ENCODE results near the gene RPL32.

DNA sequence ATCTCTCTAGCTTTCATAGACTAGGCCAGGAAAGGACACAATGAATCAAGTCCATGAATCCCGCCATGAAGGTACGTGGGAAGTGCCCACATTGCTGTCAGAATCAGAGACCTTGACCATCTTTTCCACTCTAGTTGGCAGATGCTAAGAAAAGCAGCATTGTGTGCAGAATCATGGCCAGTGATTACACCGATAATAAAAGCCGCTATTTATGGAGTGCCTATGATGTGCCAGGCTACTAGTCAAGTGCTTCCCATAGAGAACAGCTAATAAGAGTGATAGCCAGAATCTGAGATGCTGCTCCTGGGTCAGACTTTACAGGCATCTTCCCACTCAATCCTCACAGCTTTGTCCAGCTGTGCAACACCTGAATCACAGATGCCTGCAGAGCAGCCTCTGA lies 13.2 kb upstream of the RPL32 start:
- TF ChIP-seq, protein P1, sequence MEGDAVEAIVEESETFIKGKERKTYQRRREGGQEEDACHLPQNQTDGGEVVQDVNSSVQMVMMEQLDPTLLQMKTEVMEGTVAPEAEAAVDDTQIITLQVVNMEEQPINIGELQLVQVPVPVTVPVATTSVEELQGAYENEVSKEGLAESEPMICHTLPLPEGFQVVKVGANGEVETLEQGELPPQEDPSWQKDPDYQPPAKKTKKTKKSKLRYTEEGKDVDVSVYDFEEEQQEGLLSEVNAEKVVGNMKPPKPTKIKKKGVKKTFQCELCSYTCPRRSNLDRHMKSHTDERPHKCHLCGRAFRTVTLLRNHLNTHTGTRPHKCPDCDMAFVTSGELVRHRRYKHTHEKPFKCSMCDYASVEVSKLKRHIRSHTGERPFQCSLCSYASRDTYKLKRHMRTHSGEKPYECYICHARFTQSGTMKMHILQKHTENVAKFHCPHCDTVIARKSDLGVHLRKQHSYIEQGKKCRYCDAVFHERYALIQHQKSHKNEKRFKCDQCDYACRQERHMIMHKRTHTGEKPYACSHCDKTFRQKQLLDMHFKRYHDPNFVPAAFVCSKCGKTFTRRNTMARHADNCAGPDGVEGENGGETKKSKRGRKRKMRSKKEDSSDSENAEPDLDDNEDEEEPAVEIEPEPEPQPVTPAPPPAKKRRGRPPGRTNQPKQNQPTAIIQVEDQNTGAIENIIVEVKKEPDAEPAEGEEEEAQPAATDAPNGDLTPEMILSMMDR (IDR thresholded peaks at IDR 0.05): no peak
- TF ChIP-seq POLR2A (IDR thresholded peaks at IDR 0.05) (no peak), POLR2AphosphoS5 (IDR thresholded peaks at IDR 0.05) (no peak)
